GM19025 (cell line): ENCODE measurements around the gene B4GALT2.

Experiments used
- ATAC-seq: cut with Tn5 transposase; IDR thresholded peaks from one replicate; pipeline ENCODE4 v1.9.1; 2021; ENCODE audit warnings: mild to moderate bottlenecking, low read depth, moderate library complexity; ENCODE audit not compliant: unreplicated experiment

B4GALT2 gene

DNA sequence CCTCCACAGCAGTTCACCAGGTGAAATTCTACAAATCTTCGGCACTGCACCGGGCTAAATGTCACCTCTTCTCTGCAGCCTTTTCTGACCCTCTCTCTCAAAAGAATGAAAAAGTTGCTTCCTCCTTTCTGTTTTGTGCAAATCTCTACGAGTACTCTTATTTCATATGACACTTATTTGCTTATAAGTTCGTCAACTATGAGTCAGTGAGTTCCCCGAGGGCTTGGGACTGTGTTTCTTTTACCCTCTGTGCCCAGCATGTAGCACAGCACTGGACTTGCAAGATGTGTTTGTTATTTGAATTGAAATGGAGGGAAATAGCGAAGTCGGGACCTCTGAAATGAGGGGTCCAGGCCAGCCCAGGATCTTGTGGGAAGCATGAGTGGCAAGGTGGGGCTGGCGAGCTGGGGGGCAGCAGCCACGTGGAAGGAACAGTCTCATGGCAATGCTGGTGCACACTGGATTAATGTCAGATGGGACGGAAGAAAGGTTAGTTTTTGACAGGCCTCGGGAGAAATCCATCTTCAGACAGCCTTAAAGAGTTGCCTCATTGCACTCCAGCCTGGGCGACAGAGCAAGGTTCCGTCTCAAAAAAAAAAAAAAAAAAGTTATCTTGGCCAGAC lies 46.0 kb downstream of the B4GALT2 start:
- ATAC-seq: no peak

GRCh38 chr1:44025816-44026215 lies 46.8 kb downstream of the B4GALT2 start:
- ATAC-seq: no peak

DNA sequence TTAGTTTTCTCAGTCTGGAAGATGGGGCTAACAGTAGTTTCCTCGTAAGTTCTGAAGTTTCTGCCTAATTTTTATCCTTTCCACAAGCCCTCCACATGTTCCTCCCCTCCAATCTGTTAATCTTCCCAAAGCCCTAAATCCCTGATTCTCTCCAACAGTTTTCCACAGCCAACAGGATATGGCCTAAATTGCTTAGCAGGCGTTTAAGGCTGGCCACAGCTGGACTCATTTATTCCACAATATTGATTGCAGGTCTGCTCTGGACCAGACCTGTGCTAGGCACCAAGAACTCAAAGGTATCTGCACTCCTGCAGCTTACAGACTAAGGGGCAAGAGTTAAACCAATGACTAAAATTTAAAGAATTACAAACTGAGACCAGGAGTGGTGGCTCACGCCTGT lies 48.3 kb downstream of the B4GALT2 start:
- ATAC-seq: no peak

DNA sequence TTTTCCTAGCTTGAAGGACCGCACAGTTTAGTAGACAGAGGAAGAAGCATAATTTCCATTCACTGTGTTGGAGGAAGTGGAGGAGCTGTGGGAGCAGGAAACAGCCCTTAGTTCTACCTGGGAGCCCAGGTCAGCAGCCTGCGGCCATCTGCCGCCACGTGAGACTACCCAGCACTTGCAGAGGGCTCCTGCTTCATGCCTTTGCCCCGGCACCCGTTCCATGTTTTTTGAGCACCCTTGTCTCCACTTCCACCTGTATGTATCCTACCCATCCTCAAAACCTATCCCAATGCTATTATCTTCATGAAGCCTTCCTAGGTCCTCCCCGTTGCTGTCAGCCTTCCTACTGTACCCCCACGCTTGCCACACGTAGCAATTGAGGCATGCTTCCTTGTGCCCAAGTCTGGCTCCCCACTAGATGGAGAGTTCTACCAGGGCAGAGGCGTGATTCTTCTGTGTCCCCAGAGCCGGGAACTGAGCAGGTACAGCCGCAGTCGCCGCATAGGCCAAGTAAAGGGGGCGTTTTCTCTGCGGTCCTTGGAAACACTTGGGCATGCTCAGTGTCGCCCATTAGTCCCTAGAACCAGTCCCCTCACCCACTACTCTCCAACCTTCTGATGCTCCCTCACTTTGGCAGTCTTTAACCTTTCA lies 50.4 kb downstream of the B4GALT2 start:
- peak; percentile 6 for ATAC-seq

GRCh38 chr1:44029911-44030604 lies 51.0 kb downstream of the B4GALT2 start:
- peak; percentile 80 for ATAC-seq

DNA sequence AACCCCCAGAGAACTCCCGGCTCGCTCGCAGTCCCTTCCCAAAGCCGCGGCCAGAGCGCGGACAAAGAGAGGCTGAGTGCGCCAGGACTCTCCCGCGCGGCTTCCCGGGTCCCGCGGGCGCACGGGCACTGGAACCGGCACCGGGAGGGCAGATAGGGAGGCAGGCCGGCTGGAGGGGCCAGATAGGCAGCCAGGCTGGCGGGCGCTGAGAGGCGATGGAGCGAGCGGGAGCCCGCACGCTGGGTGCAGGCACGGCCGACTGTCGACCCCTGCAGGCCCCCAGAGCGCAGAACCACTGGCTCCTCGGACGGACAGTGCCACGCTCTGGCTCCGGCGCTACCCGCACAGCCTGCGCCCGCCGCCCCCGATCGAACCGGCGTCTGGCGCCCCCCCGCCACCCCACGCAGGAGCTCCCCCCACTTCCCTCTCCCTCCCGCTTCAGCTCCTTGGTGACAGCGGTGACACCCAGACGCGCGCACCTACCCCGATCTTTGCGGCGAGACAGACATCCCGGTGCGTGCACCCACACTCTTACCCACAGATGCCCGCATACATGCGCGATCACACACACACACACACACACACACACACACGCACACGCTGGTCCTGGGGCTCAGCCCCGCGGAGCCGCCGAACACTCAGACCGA lies 51.7 kb downstream of the B4GALT2 start:
- ATAC-seq: peak; percentile 3

- ATAC-seq: no peak
Observed at GRCh38 chr1:44031252-44032169, 52.5 kb downstream of the B4GALT2 start, which contains the start of gene SLC6A9. Gene SLC6A9 (minus strand): TSS chr1:44031462. CDS start chr1:44024277, 7,185 bp downstream.

- ATAC-seq: no peak
Observed at GRCh38 chr1:44032170-44032790, 53.3 kb downstream of the B4GALT2 start.

DNA sequence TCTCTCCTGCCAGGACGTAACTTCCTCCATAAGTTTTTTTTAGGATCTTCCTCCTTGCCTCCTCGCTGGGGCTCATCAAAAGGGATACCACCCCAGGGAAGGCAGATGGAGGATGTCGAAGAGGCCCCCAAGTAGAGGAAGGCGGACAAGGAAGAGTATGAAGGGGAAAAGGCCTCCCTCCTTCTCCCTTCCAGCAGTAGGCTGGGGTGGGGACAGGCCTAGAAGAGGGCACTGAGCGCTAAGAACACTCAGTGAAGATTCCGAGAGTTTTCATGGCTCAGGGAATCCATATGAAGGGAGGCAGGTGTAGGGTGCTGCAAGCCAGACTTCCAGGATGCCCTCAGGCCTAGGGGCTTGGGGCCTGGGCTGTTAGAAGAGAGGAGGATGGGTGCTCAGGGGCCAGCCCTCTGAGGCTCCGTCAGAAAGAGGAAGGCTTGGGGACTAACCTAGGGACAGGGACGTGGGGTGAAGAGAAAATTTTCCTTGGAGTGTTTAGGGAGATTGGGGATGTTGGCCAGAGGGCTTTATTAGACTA lies 54.1 kb downstream of the B4GALT2 start:
- no peak for ATAC-seq

DNA sequence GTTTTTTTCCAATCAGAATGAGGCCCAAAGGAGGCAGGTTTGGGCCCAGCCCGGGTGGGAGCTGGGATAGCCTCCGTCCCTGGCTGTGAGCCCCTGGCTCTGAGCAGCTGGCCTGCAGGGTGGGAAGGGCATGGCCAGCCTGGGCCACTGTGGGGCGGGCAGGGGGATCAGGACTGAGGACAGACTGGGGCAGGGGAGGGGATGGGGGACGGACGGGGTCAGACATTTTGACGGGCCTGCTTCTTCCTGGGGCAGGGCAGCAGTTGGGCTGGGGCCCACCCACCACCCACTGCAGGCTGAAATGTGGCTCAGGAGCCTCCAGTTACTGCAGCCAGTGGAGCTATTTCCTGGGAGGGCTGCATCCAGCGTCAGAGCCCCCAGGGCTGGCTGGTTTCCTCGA lies 54.7 kb downstream of the B4GALT2 start:
- ATAC-seq: no peak

- ATAC-seq: no peak
Observed at GRCh38 chr1:44034423-44034822, 55.4 kb downstream of the B4GALT2 start.

DNA sequence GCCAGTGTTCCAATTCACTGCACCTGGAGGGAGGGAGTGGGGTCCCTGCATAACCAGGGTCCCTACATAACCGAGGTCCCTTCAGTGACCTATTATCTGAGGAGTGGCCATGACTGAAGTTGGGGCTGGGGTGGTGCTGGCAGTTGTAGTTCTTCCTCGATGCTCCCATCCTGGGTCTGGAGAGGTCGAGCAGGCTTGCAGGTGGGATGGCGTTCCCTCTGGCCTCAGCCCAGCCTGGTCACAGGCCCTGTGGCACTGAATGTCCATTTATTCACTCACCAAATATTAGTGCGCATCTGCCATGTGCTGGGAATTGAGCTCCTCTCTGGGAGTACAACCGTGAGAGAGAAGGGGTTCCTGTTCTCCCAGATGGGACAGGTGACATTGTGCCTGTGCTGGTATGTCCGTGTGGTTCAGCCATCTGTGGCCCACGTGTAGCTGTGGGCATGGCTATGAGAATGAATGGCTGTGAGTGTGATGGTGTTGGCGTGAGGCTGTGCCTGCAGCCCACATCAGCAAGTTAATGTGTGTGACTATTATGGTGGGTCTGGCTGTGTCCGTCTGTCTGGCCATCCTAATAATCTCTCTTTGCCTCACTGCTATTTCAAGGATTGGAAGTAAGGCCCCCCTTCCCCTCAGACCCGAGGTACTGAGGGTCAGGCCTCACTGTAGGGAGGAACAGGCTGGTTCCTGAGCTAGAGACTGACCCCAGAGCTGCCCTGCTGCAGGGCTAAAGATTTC lies 56.1 kb downstream of the B4GALT2 start:
- ATAC-seq: no peak

DNA sequence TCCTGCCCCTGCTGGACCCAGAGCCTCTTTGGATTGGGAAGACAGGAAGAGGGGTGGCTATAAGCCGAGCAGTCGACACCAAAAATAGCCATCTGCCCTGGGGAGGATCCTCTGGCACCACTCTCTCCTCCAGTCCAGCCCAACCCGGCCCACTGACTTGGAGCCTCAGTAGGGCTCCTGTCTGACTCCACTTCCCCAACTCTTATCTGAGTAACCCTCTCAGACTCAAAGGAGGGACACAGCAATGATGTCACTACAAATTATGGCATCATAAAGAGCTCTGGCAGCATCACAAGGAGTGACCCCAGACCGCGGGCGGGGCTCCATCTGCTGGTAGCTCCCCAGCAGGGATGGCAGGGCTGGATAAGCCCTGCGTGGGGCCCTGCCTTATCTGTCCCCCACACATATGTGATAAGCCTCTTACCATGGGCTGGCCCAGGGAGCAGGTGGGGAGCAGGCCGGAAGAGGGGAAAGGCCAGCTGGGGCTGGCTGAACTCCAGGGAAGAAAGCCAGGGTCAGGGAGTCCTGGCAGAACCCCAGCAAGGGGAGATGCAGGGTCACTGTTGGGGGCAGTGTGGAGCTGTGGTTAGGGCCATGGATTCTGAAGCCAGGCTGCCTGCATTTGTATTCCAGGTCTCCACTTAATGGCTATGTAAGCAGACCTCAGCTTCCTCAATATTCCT lies 56.9 kb downstream of the B4GALT2 start:
- no peak for ATAC-seq

GRCh38 chr1:44036409-44037139 lies 57.6 kb downstream of the B4GALT2 start:
- no peak for ATAC-seq

- no peak for ATAC-seq
Observed at GRCh38 chr1:44037154-44037553, 58.1 kb downstream of the B4GALT2 start.

DNA sequence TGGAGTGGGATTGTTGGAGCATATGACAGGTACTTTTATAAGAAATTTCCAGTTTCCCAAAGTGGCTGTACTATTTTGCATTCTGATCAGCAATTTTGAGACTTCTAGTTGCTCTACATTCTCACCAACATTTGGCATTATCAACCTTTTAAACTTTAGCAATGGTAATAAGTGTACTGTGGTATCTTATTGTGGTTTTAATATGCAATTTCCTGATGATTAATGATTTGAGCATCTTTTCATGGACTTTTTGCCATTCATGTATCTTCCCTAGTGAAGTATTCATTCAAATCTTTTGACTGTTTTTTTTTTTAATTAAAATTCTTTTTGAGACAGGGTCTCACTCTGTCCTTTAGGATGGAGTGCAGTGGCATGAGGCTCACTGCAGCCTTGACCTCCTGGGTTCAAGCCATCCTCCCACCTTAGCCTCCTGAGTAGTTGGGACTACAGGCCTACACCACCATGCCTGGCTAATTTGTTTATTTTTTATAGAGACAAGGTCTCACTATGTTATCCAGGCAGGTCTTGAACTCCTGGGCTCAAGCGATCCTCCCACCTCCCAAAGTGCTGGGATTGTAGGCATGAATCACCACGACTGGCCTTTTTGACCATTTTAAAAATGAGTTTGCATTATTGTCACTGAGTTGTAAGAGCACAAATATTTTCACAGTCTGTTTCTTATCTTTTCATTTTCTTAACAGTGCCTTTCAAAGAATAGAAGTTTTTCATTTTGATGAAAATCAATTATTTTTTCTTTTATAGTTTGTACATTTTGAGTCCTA lies 60.1 kb downstream of the B4GALT2 start:
- ATAC-seq: no peak

DNA sequence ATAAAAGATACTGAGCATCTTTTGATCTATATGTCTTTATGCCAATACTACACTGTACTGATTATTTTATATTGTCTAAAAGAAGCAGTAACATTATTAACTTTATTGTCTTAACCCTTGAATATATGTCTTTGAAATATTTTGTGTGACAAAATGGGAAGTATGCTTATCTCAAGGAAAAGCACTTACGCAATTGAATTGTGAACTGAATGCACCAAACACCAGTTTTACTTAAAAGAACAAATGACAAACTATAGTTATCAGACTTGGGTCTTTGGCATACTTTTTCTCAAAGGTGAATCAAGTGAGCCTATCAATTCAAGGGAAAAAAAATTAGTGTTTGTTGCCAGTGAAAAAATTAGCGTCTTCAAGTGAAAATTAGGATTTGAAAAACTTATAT lies 61.4 kb downstream of the B4GALT2 start:
- ATAC-seq: no peak
